T-helper 1 cell treated with Interleukin-12 subunit alpha and Interleukin-12 subunit beta and Interleukin-4 antibody, amounts not matched to agents 30 ng/mL and 1 ng/mL, for 36 hours (primary cell): Measurements from ENCODE around the gene GALNT10. TPM values are rescaled to one million over a fixed set of nuclear protein-coding genes. Genes with fewer than 3 reads are reported as not detected.

ENCODE experiments used
- intact Hi-C: fragments of 100-400 bp; cut with micrococcal nuclease; formaldehyde crosslinking; loops from one replicate; pipeline ENCODE4 v1.15.1; 2024
- total RNA-seq: library from RNA; stranded (reverse); gene quantifications from 2 replicates; pipeline ENCODE4 v1.2.3, GENCODE V29; 2022

GALNT10 gene
- total RNA-seq, 1 donor from 2014 or later: 78.2 TPM

GRCh38 chr5:154285661-154286408, 95.3 kb downstream of the GALNT10 start:
- intact Hi-C loops: no loop called here

- intact Hi-C loops: no loop called here
These were observed 96.0 kb downstream of the GALNT10 start for GRCh38 chr5:154286557-154286956.

- intact Hi-C loops: no loop called here
These were observed 96.6 kb downstream of the GALNT10 start for GRCh38 chr5:154287136-154287535.

- intact Hi-C loops: no loop called here
These were observed 97.6 kb downstream of the GALNT10 start for GRCh38 chr5:154288145-154288544.

GRCh38 chr5:154291917-154292316, 101.4 kb downstream of the GALNT10 start:
- intact Hi-C loops: no loop called here

- intact Hi-C loops: no loop called here
These were observed 102.7 kb downstream of the GALNT10 start for GRCh38 chr5:154293219-154293618.

GRCh38 chr5:154295551-154295950, 105.0 kb downstream of the GALNT10 start:
- intact Hi-C loops: no loop called here

- intact Hi-C loops: no loop called here
These were observed 106.1 kb downstream of the GALNT10 start for GRCh38 chr5:154296525-154297159.

- intact Hi-C loops: no loop called here
These were observed 107.5 kb downstream of the GALNT10 start for GRCh38 chr5:154298065-154298464.

- intact Hi-C loops: no loop called here
These were observed 109.8 kb downstream of the GALNT10 start for GRCh38 chr5:154300207-154300883.

- intact Hi-C loops: no loop called here
These were observed 111.2 kb downstream of the GALNT10 start for GRCh38 chr5:154301726-154302125.

GRCh38 chr5:154302161-154302560, 111.6 kb downstream of the GALNT10 start:
- intact Hi-C loops: no loop called here

- intact Hi-C loops: no loop called here
These were observed 112.6 kb downstream of the GALNT10 start for GRCh38 chr5:154303133-154303532.

GRCh38 chr5:154308443-154309370, 118.2 kb downstream of the GALNT10 start:
- intact Hi-C loops: no loop called here

- intact Hi-C loops: no loop called here
These were observed 118.8 kb downstream of the GALNT10 start for GRCh38 chr5:154309371-154309745.

GRCh38 chr5:154309805-154310204, 119.3 kb downstream of the GALNT10 start:
- intact Hi-C loops: no loop called here

- intact Hi-C loops: no loop called here
These were observed 120.8 kb downstream of the GALNT10 start for GRCh38 chr5:154311362-154311761.

- intact Hi-C loops: no loop called here
These were observed 121.5 kb downstream of the GALNT10 start for GRCh38 chr5:154312000-154312399.

GRCh38 chr5:154312576-154312975, 122.0 kb downstream of the GALNT10 start:
- intact Hi-C loops: no loop called here

- intact Hi-C loops: no loop called here
These were observed 123.0 kb downstream of the GALNT10 start for GRCh38 chr5:154313360-154314017.

- intact Hi-C loops: no loop called here
These were observed 124.7 kb downstream of the GALNT10 start for GRCh38 chr5:154315196-154315595.
